Epithelial cell of proximal tubule (primary cell): ENCODE data around the gene TMEM140. TPM values are rescaled to one million over a fixed set of nuclear protein-coding genes. Genes with fewer than 3 reads are reported as not detected.

Experiments used
- DNase-seq: peaks from one replicate; pipeline ENCODE4 v3.0.0-alpha.2; 2011; ENCODE audit warnings: low read depth
- H3K4me3 ChIP-seq: 2 replicates; pipeline ENCODE4 v1.5.1; 2011; ENCODE audit warnings: low read depth, mild to moderate bottlenecking, low read length
- CTCF ChIP-seq: conservative IDR thresholded peaks from 2 replicates; pipeline ENCODE4 v1.5.1; 2012; ENCODE audit warnings: low read depth, mild to moderate bottlenecking, low read length
- total RNA-seq: library from RNA; depleted of rRNA; stranded (reverse); fragments of >200 nt; gene quantifications from 2 replicates; pipeline ENCODE4 v1.2.3, GENCODE V29; 2015

Gene TMEM140
- total RNA-seq, 1 donor from 2014 or later = 0.46 TPM

- H3K4me3 ChIP-seq = no peak overlapping the region
- no peak for DNase-seq
- TF ChIP-seq CTCF = no peak
Observed at GRCh38 chr7:135162382-135163001, 14.6 kb downstream of the TMEM140 start.

- no peak for TF ChIP-seq CTCF
- no peak overlapping the region for H3K4me3 ChIP-seq
- DNase-seq = no peak
Observed at GRCh38 chr7:135164357-135165061, 16.6 kb downstream of the TMEM140 start.

- DNase-seq = no peak
- H3K4me3 ChIP-seq = no peak overlapping the region
- TF ChIP-seq CTCF = no peak
Observed at GRCh38 chr7:135165862-135166261, 18.0 kb downstream of the TMEM140 start.

GRCh38 chr7:135166338-135166990, 18.6 kb downstream of the TMEM140 start:
- no peak overlapping the region for H3K4me3 ChIP-seq
- no peak for DNase-seq
- TF ChIP-seq CTCF = no peak

GRCh38 chr7:135167365-135167917, 19.6 kb downstream of the TMEM140 start:
- H3K4me3 ChIP-seq = peak overlapping the region; percentile 18
- TF ChIP-seq CTCF = no peak
- no peak for DNase-seq

GRCh38 chr7:135168001-135168400, 20.1 kb downstream of the TMEM140 start:
- TF ChIP-seq CTCF = no peak
- peak overlapping the region; percentile 93 for H3K4me3 ChIP-seq
- DNase-seq = no peak
